ENCODE results near the gene MARCKS.
A peak's percentile ranks its signal among the peaks of the same experiment; 100 is the strongest.

The MARCKS gene

GRCh38 chr6:113829696-113830045, 27.5 kb upstream of the MARCKS start:
- WGBS (ENCODE audit: extremely low coverage, insufficient coverage, insufficient read length) = no CpG with 5 or more reads among the region's 1 CpG
- Histone ChIP-seq H3K23ac (ENCODE audit: low read length) (no peak overlapping the region), H3K27me3 (ENCODE audit: insufficient read depth, low read length) (no peaks in the 10 kb centered on the region), H4K91ac (ENCODE audit: low read depth, low read length) (no peak overlapping the region), H2BK5ac (ENCODE audit: low read depth, low read length, poor library complexity) (no peak overlapping the region), H3K4me3 (ENCODE audit: low read depth, low read length) (no peak overlapping the region), H4K8ac (ENCODE audit: low read depth, low read length) (no peak overlapping the region), H3K79me1 (ENCODE audit: low read length) (no peaks in the 10 kb centered on the region), H2BK120ac (ENCODE audit: insufficient read depth, low read length, poor library complexity) (no peak overlapping the region), H3K36me3 (ENCODE audit: control insufficient read depth in 1 of 2, insufficient read depth in 2 of 2, low read length in 2 of 2) (no peaks in the 10 kb centered on the region), H2BK12ac (ENCODE audit: low read length) (no peak overlapping the region), H4K12ac (ENCODE audit: low read depth, low read length) (no peak overlapping the region), H3K4me2 (ENCODE audit: low read length) (no peak overlapping the region), H2AFZ (ENCODE audit: insufficient read depth, low read length, poor library complexity) (no peak overlapping the region), H3K4me1 (ENCODE audit: control insufficient read depth in 1 of 2, insufficient read depth in 2 of 2, low read length in 2 of 2) (no peaks in the 10 kb centered on the region), H3K4ac (ENCODE audit: low read depth, low read length) (no peak overlapping the region), H3K27ac (ENCODE audit: low read depth, low read length) (no peak overlapping the region), H3K9ac (ENCODE audit: low read length) (no peak overlapping the region), H3K9me3 (ENCODE audit: insufficient read depth, low read depth, low read length) (no peaks in the 10 kb centered on the region), H3K18ac (ENCODE audit: low read length) (no peak overlapping the region), H3K79me2 (ENCODE audit: control insufficient read depth, insufficient read depth, low read length, poor library complexity) (no peaks in the 10 kb centered on the region), H3K14ac (ENCODE audit: low read length) (no peak overlapping the region), H2AK5ac (ENCODE audit: low read length) (no peak overlapping the region)
- DNase-seq = peak in 1 of 2 donors; percentile 37

- no peak overlapping the region for H3K4me3 ChIP-seq (ENCODE audit: low read depth, low read length)
- no peaks in the 10 kb centered on the region for H3K9me3 ChIP-seq (ENCODE audit: insufficient read depth, low read depth, low read length)
- no peak overlapping the region for H3K4ac ChIP-seq (ENCODE audit: low read depth, low read length)
- WGBS (ENCODE audit: extremely low coverage, insufficient coverage, insufficient read length) = no CpG with 5 or more reads among the region's 2 CpGs
- H3K18ac ChIP-seq (ENCODE audit: low read length) = no peak overlapping the region
- no peak overlapping the region for H4K8ac ChIP-seq (ENCODE audit: low read depth, low read length)
- H3K36me3 ChIP-seq (ENCODE audit: control insufficient read depth in 1 of 2, insufficient read depth in 2 of 2, low read length in 2 of 2) = no peaks in the 10 kb centered on the region
- no peaks in the 10 kb centered on the region for H3K79me1 ChIP-seq (ENCODE audit: low read length)
- no peak for DNase-seq
- H2AFZ ChIP-seq (ENCODE audit: insufficient read depth, low read length, poor library complexity) = no peak overlapping the region
- H3K4me2 ChIP-seq (ENCODE audit: low read length) = no peak overlapping the region
- H3K4me1 ChIP-seq (ENCODE audit: control insufficient read depth in 1 of 2, insufficient read depth in 2 of 2, low read length in 2 of 2) = no peaks in the 10 kb centered on the region
- H2BK120ac ChIP-seq (ENCODE audit: insufficient read depth, low read length, poor library complexity) = no peak overlapping the region
- H3K9ac ChIP-seq (ENCODE audit: low read length) = no peak overlapping the region
- no peak overlapping the region for H2BK12ac ChIP-seq (ENCODE audit: low read length)
- no peak overlapping the region for H2BK5ac ChIP-seq (ENCODE audit: low read depth, low read length, poor library complexity)
- no peak overlapping the region for H2AK5ac ChIP-seq (ENCODE audit: low read length)
- no peaks in the 10 kb centered on the region for H3K27me3 ChIP-seq (ENCODE audit: insufficient read depth, low read length)
- no peak overlapping the region for H3K27ac ChIP-seq (ENCODE audit: low read depth, low read length)
- H3K79me2 ChIP-seq (ENCODE audit: control insufficient read depth, insufficient read depth, low read length, poor library complexity) = no peaks in the 10 kb centered on the region
- H4K91ac ChIP-seq (ENCODE audit: low read depth, low read length) = no peak overlapping the region
- H3K23ac ChIP-seq (ENCODE audit: low read length) = no peak overlapping the region
- no peak overlapping the region for H3K14ac ChIP-seq (ENCODE audit: low read length)
- H4K12ac ChIP-seq (ENCODE audit: low read depth, low read length) = no peak overlapping the region
Observed at GRCh38 chr6:113830140-113830539, 27.0 kb upstream of the MARCKS start.

- H3K79me2 ChIP-seq (ENCODE audit: control insufficient read depth, insufficient read depth, low read length, poor library complexity) = no peaks in the 10 kb centered on the region
- no peaks in the 10 kb centered on the region for H3K4me1 ChIP-seq (ENCODE audit: control insufficient read depth in 1 of 2, insufficient read depth in 2 of 2, low read length in 2 of 2)
- H3K79me1 ChIP-seq (ENCODE audit: low read length) = no peaks in the 10 kb centered on the region
- H4K12ac ChIP-seq (ENCODE audit: low read depth, low read length) = no peak overlapping the region
- DNase-seq = peak in 1 of 2 donors; percentile 36
- H3K4me3 ChIP-seq (ENCODE audit: low read depth, low read length) = no peak overlapping the region
- H2BK120ac ChIP-seq (ENCODE audit: insufficient read depth, low read length, poor library complexity) = no peak overlapping the region
- H3K18ac ChIP-seq (ENCODE audit: low read length) = no peak overlapping the region
- no peaks in the 10 kb centered on the region for H3K9me3 ChIP-seq (ENCODE audit: insufficient read depth, low read depth, low read length)
- H3K4ac ChIP-seq (ENCODE audit: low read depth, low read length) = no peak overlapping the region
- H3K4me2 ChIP-seq (ENCODE audit: low read length) = no peak overlapping the region
- no peak overlapping the region for H3K14ac ChIP-seq (ENCODE audit: low read length)
- no peak overlapping the region for H4K91ac ChIP-seq (ENCODE audit: low read depth, low read length)
- no peak overlapping the region for H4K8ac ChIP-seq (ENCODE audit: low read depth, low read length)
- H2AFZ ChIP-seq (ENCODE audit: insufficient read depth, low read length, poor library complexity) = no peak overlapping the region
- no peaks in the 10 kb centered on the region for H3K27me3 ChIP-seq (ENCODE audit: insufficient read depth, low read length)
- no peaks in the 10 kb centered on the region for H3K36me3 ChIP-seq (ENCODE audit: control insufficient read depth in 1 of 2, insufficient read depth in 2 of 2, low read length in 2 of 2)
- no peak overlapping the region for H2BK12ac ChIP-seq (ENCODE audit: low read length)
- no peak overlapping the region for H2BK5ac ChIP-seq (ENCODE audit: low read depth, low read length, poor library complexity)
- WGBS (ENCODE audit: extremely low coverage, insufficient coverage, insufficient read length) = no CpG with 5 or more reads among the region's 2 CpGs
- H2AK5ac ChIP-seq (ENCODE audit: low read length) = no peak overlapping the region
- H3K27ac ChIP-seq (ENCODE audit: low read depth, low read length) = no peak overlapping the region
- H3K23ac ChIP-seq (ENCODE audit: low read length) = no peak overlapping the region
- H3K9ac ChIP-seq (ENCODE audit: low read length) = no peak overlapping the region
Observed at GRCh38 chr6:113833537-113833936, 23.6 kb upstream of the MARCKS start.

GRCh38 chr6:113837170-113837569, 20.0 kb upstream of the MARCKS start:
- Histone ChIP-seq H2AFZ (ENCODE audit: insufficient read depth, low read length, poor library complexity) (no peak overlapping the region), H4K8ac (ENCODE audit: low read depth, low read length) (no peak overlapping the region), H3K27ac (ENCODE audit: low read depth, low read length) (no peak overlapping the region), H4K12ac (ENCODE audit: low read depth, low read length) (no peak overlapping the region), H2BK12ac (ENCODE audit: low read length) (no peak overlapping the region), H3K23ac (ENCODE audit: low read length) (no peak overlapping the region), H3K4me3 (ENCODE audit: low read depth, low read length) (no peak overlapping the region), H2BK5ac (ENCODE audit: low read depth, low read length, poor library complexity) (no peak overlapping the region), H3K9me3 (ENCODE audit: insufficient read depth, low read depth, low read length) (no peaks in the 10 kb centered on the region), H3K9ac (ENCODE audit: low read length) (no peak overlapping the region), H3K4ac (ENCODE audit: low read depth, low read length) (no peak overlapping the region), H3K4me2 (ENCODE audit: low read length) (no peak overlapping the region), H2AK5ac (ENCODE audit: low read length) (no peak overlapping the region), H3K79me1 (ENCODE audit: low read length) (no peaks in the 10 kb centered on the region), H3K14ac (ENCODE audit: low read length) (no peak overlapping the region), H3K27me3 (ENCODE audit: insufficient read depth, low read length) (no peaks in the 10 kb centered on the region), H3K79me2 (ENCODE audit: control insufficient read depth, insufficient read depth, low read length, poor library complexity) (no peaks in the 10 kb centered on the region), H3K36me3 (ENCODE audit: control insufficient read depth in 1 of 2, insufficient read depth in 2 of 2, low read length in 2 of 2) (no peaks in the 10 kb centered on the region), H2BK120ac (ENCODE audit: insufficient read depth, low read length, poor library complexity) (no peak overlapping the region), H3K18ac (ENCODE audit: low read length) (no peak overlapping the region), H3K4me1 (ENCODE audit: control insufficient read depth in 1 of 2, insufficient read depth in 2 of 2, low read length in 2 of 2) (no peaks in the 10 kb centered on the region), H4K91ac (ENCODE audit: low read depth, low read length) (no peak overlapping the region)
- DNase-seq = no peak
- WGBS (ENCODE audit: extremely low coverage, insufficient coverage, insufficient read length) = no CpG with 5 or more reads among the region's 2 CpGs

All from trophoblast cell (in vitro differentiated cells and primary cell).